ENCODE measurements around the gene MSANTD3.
"Not testable (repeated sequence)": the region's sequence is repeated elsewhere in the genome, so short reads cannot be mapped to it uniquely, and the experiment has no call there.

The MSANTD3 gene

DNA sequence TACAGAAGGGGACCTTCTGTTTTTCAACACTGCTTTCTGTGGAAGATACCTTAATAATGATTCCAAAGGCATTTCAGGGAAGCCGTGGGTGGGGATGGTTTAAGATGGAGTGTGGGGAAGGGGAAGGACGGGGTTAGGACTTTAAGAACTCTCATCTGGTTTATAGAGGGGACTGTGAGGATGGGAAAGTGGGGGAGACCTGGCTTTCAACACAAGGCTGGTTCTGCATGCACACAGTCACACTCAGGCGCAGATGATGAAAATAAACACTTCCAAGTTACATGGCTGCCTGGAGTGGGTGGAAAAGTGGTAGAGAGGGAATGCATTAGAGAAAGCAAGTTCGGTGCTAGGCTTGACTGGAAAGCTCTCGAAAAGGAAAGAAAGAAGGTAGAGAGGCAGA lies 4.9 kb downstream of the MSANTD3 start:
- Histone ChIP-seq H3K27ac (no peak overlapping the region), H3K36me3 (no peaks in the 10 kb centered on the region), H3K4me1 (ENCODE audit: control insufficient read depth in 1 of 2, insufficient read depth in 1 of 2, low read depth in 1 of 2, low read length in 1 of 2) (peaks cover 8 to 9% of the 10 kb centered on the region in 2 experiments), H3K9me3 (no peaks in the 10 kb centered on the region), H3K27me3 (peaks cover 5% of the 10 kb centered on the region), H3K4me3 (ENCODE audit: low read depth in 1 of 2, low read length in 1 of 2) (no peak overlapping the region)
- TF ChIP-seq, protein P1, sequence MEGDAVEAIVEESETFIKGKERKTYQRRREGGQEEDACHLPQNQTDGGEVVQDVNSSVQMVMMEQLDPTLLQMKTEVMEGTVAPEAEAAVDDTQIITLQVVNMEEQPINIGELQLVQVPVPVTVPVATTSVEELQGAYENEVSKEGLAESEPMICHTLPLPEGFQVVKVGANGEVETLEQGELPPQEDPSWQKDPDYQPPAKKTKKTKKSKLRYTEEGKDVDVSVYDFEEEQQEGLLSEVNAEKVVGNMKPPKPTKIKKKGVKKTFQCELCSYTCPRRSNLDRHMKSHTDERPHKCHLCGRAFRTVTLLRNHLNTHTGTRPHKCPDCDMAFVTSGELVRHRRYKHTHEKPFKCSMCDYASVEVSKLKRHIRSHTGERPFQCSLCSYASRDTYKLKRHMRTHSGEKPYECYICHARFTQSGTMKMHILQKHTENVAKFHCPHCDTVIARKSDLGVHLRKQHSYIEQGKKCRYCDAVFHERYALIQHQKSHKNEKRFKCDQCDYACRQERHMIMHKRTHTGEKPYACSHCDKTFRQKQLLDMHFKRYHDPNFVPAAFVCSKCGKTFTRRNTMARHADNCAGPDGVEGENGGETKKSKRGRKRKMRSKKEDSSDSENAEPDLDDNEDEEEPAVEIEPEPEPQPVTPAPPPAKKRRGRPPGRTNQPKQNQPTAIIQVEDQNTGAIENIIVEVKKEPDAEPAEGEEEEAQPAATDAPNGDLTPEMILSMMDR (IDR thresholded peaks at IDR 0.05), result no peak

DNA sequence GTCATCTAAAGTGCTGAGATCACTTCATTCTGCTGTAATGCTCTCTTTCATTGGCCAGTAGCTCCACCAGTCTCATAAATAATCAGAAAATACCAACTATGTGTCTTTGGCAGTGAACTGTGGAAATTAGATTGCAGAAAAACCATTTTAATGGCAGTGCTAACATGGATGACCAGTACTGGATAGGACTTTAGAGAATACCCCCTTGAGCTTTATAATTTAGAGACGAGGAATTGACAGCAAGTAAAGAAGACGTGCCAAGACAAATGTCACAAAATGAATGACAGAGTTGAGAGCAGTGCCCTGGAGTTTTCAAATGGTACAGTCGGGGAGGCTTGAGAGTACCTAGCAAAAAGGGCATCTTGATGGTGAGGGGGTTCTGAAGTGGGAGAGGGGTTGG lies 5.8 kb downstream of the MSANTD3 start:
- no peak overlapping the region for H3K27ac ChIP-seq
- peaks cover under 1% of the 10 kb centered on the region for H3K27me3 ChIP-seq
- TF ChIP-seq, protein P1 (IDR thresholded peaks at IDR 0.05), result no peak
- H3K4me1 ChIP-seq (ENCODE audit: control insufficient read depth in 1 of 2, insufficient read depth in 1 of 2, low read depth in 1 of 2, low read length in 1 of 2), result peaks cover 4 to 6% of the 10 kb centered on the region in 2 experiments
- H3K4me3 ChIP-seq (ENCODE audit: low read depth in 1 of 2, low read length in 1 of 2), result no peak overlapping the region
- H3K36me3 ChIP-seq, result no peaks in the 10 kb centered on the region
- no peaks in the 10 kb centered on the region for H3K9me3 ChIP-seq

DNA sequence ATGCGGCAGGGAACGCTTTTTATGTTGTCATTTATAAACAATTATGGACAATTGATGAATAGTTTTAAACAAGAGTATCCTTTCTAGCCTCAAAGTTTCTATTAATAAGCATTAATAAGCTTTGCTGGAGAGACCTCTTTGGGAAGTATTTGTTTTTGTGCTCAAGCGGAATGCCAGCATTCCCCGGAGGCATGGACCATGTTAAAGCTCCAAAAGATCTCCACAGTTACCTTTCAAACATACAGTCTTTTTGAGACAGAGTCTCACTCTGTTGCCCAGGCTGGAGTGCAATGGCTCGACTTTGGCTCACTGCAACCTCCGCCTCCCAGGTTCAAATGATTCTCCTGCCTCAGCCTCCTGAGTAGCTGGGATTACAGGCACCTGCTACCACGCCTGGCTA lies 9.6 kb downstream of the MSANTD3 start:
- Histone ChIP-seq H3K4me3 (ENCODE audit: low read depth in 1 of 2, low read length in 1 of 2) (no peak overlapping the region), H3K27me3 (no peaks in the 10 kb centered on the region), H3K36me3 (no peaks in the 10 kb centered on the region), H3K27ac (no peak overlapping the region), H3K4me1 (ENCODE audit: control insufficient read depth in 1 of 2, insufficient read depth in 1 of 2, low read depth in 1 of 2, low read length in 1 of 2) (no peaks in the 10 kb centered on the region), H3K9me3 (no peaks in the 10 kb centered on the region)
- TF ChIP-seq, protein P1 (IDR thresholded peaks at IDR 0.05), result no peak

DNA sequence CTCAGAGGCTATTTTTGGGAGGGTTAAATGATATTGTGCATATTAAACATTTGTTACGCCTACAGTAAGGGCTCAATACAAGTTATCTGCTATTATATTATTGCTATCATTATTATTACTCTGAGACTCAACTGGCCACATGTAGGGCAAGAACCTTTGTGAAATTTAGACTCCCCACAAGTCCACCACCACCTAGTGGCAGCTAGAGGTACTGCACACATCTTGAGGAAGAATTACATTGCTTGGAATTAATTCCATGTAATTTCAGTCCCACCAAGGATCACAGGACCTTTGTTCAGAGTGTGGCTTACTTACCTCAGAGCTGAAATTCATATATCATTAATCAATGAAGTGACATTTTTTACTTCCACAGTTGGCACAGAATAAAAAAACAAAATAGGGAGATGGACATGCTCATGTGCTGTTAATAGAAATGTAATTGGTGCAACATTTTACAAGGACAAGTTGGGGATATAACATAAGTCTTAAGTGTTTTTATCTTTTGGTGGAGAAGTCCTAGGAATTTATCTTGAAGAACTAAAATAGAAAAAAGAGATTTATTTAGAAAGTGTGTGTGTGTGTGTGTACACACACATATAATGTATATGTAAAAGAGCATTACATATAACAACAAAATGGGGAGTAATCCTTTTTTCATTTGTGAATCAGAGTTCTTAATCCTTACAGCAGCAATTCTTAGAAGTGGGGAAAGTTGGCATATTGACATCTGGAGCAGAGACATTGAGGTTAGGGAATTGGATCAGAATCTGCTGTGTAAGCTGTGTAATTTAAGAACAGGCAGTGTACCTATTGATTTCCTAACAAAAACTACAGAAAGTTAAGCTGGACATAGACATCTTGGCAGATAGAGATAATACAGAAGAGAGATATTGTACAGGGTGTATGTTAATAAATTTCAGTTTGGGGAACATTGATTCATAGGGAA lies 11.2 kb downstream of the MSANTD3 start:
- Histone ChIP-seq H3K9me3 (no peaks in the 10 kb centered on the region), H3K36me3 (no peaks in the 10 kb centered on the region), H3K27me3 (no peaks in the 10 kb centered on the region), H3K4me3 (ENCODE audit: low read depth in 1 of 2, low read length in 1 of 2) (no peak overlapping the region), H3K27ac (no peak overlapping the region), H3K4me1 (ENCODE audit: control insufficient read depth in 1 of 2, insufficient read depth in 1 of 2, low read depth in 1 of 2, low read length in 1 of 2) (no peaks in the 10 kb centered on the region)
- TF ChIP-seq, protein P1 (IDR thresholded peaks at IDR 0.05), result peak; percentile 95

DNA sequence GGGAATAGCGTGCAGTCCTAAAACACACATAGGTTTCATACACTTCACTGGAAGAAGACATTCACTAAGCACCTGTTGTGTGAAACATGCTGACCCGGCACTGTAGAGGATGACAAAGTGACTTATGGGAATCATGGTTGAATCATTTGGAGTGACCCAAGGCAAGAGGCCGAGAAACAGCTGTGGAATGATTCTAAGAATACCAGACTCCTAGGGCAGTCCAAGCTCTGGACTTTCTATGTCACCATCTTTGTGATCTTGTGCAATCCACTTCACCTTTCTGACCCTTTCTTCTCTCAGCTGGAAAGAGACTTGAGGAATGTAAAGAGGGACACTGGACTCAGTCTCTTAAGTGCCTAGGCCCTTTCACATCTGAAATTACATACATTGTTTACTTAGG lies 13.1 kb downstream of the MSANTD3 start:
- H3K27me3 ChIP-seq, result no peaks in the 10 kb centered on the region
- no peak overlapping the region for H3K27ac ChIP-seq
- H3K9me3 ChIP-seq, result no peaks in the 10 kb centered on the region
- H3K36me3 ChIP-seq, result no peaks in the 10 kb centered on the region
- H3K4me1 ChIP-seq (ENCODE audit: control insufficient read depth in 1 of 2, insufficient read depth in 1 of 2, low read depth in 1 of 2, low read length in 1 of 2), result peaks cover 0 to 4% of the 10 kb centered on the region in 2 experiments
- H3K4me3 ChIP-seq (ENCODE audit: low read depth in 1 of 2, low read length in 1 of 2), result no peak overlapping the region
- TF ChIP-seq, protein P1 (IDR thresholded peaks at IDR 0.05), result no peak

DNA sequence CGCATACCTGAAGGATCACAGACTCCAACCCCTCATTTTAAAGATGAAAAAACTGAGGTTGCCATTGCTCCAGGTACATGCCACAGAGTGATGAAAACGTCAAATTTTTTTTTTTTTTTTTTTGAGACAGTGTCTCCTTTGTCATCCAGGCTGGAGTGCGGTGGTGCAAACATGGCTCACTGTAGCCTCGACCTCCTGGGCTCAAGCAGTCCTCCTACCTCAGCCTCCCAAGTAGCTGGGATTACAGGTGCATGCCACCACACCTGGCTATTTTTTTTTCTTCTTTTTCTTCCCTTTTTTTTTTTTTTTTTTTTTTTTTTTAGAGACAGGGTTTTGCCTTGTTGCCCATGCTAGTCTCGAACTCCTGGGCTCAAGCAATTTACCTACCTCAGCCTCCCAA lies 13.5 kb downstream of the MSANTD3 start:
- not testable (repeated sequence) for H3K27ac ChIP-seq; H3K4me3 ChIP-seq (ENCODE audit: low read depth in 1 of 2, low read length in 1 of 2); H3K36me3 ChIP-seq; H3K27me3 ChIP-seq; H3K9me3 ChIP-seq; H3K4me1 ChIP-seq (ENCODE audit: control insufficient read depth in 1 of 2, insufficient read depth in 1 of 2, low read depth in 1 of 2, low read length in 1 of 2)

Measured in neutrophil (primary cell).